ENCODE results near the gene FAM228B. TPM values are rescaled to one million over a fixed set of nuclear protein-coding genes. Genes with fewer than 3 reads are reported as not detected.

FAM228B gene
- total RNA-seq, 1 donor from 2014 or later, result 38.0 TPM

- DNase-seq (ENCODE audit: low spot score in 2 of 2, unreplicated experiment in 2 of 2), result no peak
- TF ChIP-seq CTCF (IDR thresholded peaks at IDR 0.05; ENCODE audit: unreplicated experiment), result no peak
- Mint-ChIP-seq H3K27ac (no peak overlapping the region), H3K4me3 (no peak overlapping the region), H3K4me1 (no peaks in the 10 kb centered on the region), H3K27me3 (ENCODE audit: low read depth) (no peaks in the 10 kb centered on the region), H3K36me3 (peaks cover 23% of the 10 kb centered on the region), H3K9me3 (no peaks in the 10 kb centered on the region)
Observed at GRCh38 chr2:24203787-24204150, 80.5 kb downstream of the FAM228B start.

GRCh38 chr2:24204505-24204904 lies 81.2 kb downstream of the FAM228B start:
- Mint-ChIP-seq H3K36me3 (peaks cover 26% of the 10 kb centered on the region), H3K9me3 (no peaks in the 10 kb centered on the region), H3K27me3 (ENCODE audit: low read depth) (no peaks in the 10 kb centered on the region), H3K27ac (no peak overlapping the region), H3K4me1 (no peaks in the 10 kb centered on the region), H3K4me3 (no peak overlapping the region)
- TF ChIP-seq CTCF (IDR thresholded peaks at IDR 0.05; ENCODE audit: unreplicated experiment), result no peak
- no peak for DNase-seq (ENCODE audit: low spot score in 2 of 2, unreplicated experiment in 2 of 2)

DNA sequence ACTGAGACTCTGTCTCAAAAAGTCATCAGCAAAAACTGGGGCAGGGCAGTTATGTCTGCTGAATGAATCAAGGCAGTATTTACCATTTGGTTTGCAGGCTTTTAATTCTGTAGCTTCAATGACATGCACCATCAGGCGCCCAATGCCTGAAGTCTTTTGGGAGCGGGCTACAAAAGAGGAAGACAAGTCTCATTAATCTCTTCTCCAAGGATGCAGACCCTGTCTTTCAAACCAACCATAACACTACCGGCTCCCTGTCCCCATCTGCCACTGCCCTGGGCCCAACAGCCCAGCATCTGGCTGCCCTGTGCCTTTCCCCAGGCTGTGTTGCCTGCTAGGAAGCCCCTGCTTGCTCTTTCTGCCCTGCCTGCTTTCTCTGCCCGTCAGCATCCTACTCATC lies 81.9 kb downstream of the FAM228B start:
- Mint-ChIP-seq H3K4me1 (no peaks in the 10 kb centered on the region), H3K27me3 (ENCODE audit: low read depth) (no peaks in the 10 kb centered on the region), H3K27ac (no peak overlapping the region), H3K9me3 (no peaks in the 10 kb centered on the region), H3K36me3 (peaks cover 32% of the 10 kb centered on the region), H3K4me3 (no peak overlapping the region)
- no peak for TF ChIP-seq CTCF (IDR thresholded peaks at IDR 0.05; ENCODE audit: unreplicated experiment)
- no peak for DNase-seq (ENCODE audit: low spot score in 2 of 2, unreplicated experiment in 2 of 2)

GRCh38 chr2:24206242-24206641 lies 83.0 kb downstream of the FAM228B start:
- no peak overlapping the region for H3K4me3 Mint-ChIP-seq
- peaks cover 2% of the 10 kb centered on the region for H3K4me1 Mint-ChIP-seq
- H3K27me3 Mint-ChIP-seq (ENCODE audit: low read depth), result no peaks in the 10 kb centered on the region
- H3K36me3 Mint-ChIP-seq, result peaks cover 36% of the 10 kb centered on the region
- no peak overlapping the region for H3K27ac Mint-ChIP-seq
- no peaks in the 10 kb centered on the region for H3K9me3 Mint-ChIP-seq
- DNase-seq (ENCODE audit: low spot score in 2 of 2, unreplicated experiment in 2 of 2), result no peak
- no peak for TF ChIP-seq CTCF (IDR thresholded peaks at IDR 0.05; ENCODE audit: unreplicated experiment)

DNA sequence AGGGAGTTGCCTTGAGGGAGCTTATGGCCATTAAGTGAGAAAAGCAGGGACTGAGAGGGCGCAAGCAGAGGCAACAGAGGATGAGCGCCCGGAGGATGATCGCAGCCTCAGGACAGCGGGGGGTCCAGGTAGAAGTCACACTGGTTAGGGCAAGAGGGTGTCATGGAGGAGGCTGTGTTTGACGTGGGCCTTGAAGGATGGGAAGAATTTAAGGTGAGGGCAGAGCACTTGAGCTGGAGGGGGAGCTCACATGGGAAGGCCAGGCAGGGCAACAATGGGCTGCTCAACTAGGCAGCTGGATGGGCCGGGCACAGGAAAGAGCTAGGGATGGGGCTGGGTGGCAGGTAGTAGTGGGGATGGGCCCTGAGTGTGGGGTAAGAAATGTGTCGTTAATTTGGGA lies 83.4 kb downstream of the FAM228B start:
- Mint-ChIP-seq H3K27me3 (ENCODE audit: low read depth) (no peaks in the 10 kb centered on the region), H3K9me3 (no peaks in the 10 kb centered on the region), H3K4me1 (peaks cover 5% of the 10 kb centered on the region), H3K36me3 (peaks cover 38% of the 10 kb centered on the region), H3K27ac (no peak overlapping the region), H3K4me3 (no peak overlapping the region)
- no peak for TF ChIP-seq CTCF (IDR thresholded peaks at IDR 0.05; ENCODE audit: unreplicated experiment)
- no peak for DNase-seq (ENCODE audit: low spot score in 2 of 2, unreplicated experiment in 2 of 2)

DNA sequence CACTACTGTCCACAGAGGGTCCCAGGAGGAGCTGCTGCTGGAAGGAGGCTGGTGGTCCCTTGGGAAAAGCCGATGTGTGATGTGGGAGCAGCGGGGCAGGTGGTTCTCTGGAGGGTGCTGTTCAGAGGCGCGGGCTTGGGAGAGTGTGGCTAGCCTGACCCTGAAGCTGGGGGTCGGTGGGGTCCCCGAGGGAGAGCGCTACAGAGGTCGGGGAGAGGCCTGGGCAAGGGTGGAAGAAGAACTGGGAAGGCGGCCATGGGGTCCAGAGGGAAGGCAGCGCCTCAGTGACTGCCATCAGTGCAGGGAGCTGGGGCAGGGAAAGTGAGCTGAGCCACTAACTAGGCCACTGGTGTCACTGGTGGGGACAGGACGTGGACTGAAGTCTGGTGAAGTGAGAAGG lies 84.1 kb downstream of the FAM228B start:
- Mint-ChIP-seq H3K9me3 (no peaks in the 10 kb centered on the region), H3K4me3 (no peak overlapping the region), H3K36me3 (peaks cover 38% of the 10 kb centered on the region), H3K27ac (no peak overlapping the region), H3K27me3 (ENCODE audit: low read depth) (no peaks in the 10 kb centered on the region), H3K4me1 (peaks cover 10% of the 10 kb centered on the region)
- no peak for DNase-seq (ENCODE audit: low spot score in 2 of 2, unreplicated experiment in 2 of 2)
- no peak for TF ChIP-seq CTCF (IDR thresholded peaks at IDR 0.05; ENCODE audit: unreplicated experiment)

All from mesothelial cell of epicardium (in vitro differentiated cells).